Measurements from ENCODE around the gene PDE4B.

DNA sequence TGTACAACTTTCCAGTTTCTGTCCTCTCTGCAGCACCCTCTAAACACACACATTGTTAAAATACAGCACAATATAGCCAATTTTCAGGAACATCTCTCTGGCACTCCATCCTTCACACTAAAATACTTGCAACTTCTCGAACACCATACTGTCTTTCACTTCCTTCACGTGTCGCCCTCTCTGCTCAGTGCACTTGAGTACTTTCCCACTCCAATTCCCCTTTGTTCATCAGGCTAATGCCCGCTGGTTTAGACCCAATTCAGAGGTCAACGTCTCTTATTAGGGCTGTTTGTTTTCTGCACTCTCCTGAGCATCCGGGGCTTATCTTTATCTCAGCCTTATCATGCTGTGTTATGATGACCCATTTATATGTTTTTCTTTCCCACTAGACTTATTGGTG, 503.1 kb downstream of the PDE4B start:
- TF ChIP-seq, protein P1, sequence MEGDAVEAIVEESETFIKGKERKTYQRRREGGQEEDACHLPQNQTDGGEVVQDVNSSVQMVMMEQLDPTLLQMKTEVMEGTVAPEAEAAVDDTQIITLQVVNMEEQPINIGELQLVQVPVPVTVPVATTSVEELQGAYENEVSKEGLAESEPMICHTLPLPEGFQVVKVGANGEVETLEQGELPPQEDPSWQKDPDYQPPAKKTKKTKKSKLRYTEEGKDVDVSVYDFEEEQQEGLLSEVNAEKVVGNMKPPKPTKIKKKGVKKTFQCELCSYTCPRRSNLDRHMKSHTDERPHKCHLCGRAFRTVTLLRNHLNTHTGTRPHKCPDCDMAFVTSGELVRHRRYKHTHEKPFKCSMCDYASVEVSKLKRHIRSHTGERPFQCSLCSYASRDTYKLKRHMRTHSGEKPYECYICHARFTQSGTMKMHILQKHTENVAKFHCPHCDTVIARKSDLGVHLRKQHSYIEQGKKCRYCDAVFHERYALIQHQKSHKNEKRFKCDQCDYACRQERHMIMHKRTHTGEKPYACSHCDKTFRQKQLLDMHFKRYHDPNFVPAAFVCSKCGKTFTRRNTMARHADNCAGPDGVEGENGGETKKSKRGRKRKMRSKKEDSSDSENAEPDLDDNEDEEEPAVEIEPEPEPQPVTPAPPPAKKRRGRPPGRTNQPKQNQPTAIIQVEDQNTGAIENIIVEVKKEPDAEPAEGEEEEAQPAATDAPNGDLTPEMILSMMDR (IDR thresholded peaks at IDR 0.05), result no peak
- no peak for TF ChIP-seq POLR2A (IDR thresholded peaks at IDR 0.05)
